ENCODE results near the gene SOAT1. TPM values are rescaled to one million over a fixed set of nuclear protein-coding genes. Genes with fewer than 3 reads are reported as not detected.
A peak's percentile ranks its signal among the peaks of the same experiment; 100 is the strongest.
"Not testable (repeated sequence)": the region's sequence is repeated elsewhere in the genome, so short reads cannot be mapped to it uniquely, and the experiment has no call there.

Gene SOAT1
- total RNA-seq, result 10 to 100 TPM; 19.1 to 25.4 TPM

DNA sequence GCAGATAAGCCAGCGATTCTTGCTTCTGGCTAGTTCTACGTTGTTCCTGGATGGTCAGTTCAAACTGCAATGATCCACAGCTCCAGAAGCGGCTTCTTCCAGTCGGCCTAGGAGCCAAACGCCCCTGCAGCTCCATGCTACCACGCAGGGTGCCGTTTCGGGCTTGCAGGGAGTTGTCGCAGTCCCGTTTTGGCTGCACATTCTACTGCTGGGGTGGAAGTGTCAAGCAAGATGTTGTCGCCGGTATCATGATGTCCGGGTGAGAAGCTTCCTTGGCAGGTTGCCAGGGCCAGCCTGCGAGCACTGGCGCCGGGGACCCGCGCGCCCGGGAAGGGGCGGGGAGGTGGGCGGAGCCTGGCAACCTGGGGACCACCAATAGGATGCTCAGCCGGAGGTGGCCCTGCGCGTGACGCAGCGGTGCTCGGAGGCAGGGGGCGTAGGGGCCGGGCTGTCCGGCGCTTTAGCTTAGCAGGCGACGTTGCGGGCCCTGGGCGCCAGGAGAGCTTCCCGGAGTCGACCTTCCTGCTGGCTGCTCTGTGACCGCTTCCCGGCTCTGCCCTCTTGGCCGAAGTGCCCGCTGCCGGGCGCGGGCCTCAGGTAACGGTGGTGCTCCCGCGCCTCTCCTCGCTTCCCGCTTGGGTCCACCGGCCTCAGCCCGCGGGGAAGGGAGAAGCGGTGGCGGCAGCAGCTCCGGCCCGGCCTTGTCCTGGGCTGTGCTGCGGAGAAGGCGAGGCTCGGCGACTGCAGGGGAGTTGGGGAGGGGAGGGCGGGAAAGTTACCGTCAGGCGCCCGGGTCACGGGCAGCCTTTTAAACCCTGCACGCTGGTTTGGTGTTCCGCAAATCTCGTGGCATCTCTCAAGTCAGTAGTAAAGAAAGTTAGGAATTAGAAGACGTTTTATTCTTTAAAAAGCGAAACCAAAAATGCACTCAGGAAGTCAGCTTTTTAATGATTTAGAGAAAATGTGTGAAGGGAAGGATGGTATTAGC, at the start of gene SOAT1:
TSS of gene SOAT1 (plus strand) at position 458 of the 988 bp plus-strand sequence. CDS start 8,888 bp downstream, outside the sequence.
- TF ChIP-seq, protein P1, sequence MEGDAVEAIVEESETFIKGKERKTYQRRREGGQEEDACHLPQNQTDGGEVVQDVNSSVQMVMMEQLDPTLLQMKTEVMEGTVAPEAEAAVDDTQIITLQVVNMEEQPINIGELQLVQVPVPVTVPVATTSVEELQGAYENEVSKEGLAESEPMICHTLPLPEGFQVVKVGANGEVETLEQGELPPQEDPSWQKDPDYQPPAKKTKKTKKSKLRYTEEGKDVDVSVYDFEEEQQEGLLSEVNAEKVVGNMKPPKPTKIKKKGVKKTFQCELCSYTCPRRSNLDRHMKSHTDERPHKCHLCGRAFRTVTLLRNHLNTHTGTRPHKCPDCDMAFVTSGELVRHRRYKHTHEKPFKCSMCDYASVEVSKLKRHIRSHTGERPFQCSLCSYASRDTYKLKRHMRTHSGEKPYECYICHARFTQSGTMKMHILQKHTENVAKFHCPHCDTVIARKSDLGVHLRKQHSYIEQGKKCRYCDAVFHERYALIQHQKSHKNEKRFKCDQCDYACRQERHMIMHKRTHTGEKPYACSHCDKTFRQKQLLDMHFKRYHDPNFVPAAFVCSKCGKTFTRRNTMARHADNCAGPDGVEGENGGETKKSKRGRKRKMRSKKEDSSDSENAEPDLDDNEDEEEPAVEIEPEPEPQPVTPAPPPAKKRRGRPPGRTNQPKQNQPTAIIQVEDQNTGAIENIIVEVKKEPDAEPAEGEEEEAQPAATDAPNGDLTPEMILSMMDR (IDR thresholded peaks at IDR 0.05), result peak in 3 of 7 experiments; percentile 2 to 32 (median 21)
- peak; percentile 79 to 96 (median 92) for TF ChIP-seq POLR2A (IDR thresholded peaks at IDR 0.05)
- H3K27ac ChIP-seq, result peak within 1 kb of the TSS; percentile 83 to 94 (median 93)
- intact Hi-C loops (cut with DNase I), result no loop called here
- peak; percentile 92 to 95 (median 94) for DNase-seq
- no peaks in the 10 kb centered on the region for H3K36me3 ChIP-seq (replicated peaks in 1 of 2; ENCODE audit: insufficient read depth in 1 of 2, low read depth in 2 of 2)
- peaks cover 52% of the 10 kb centered on the region for H3K4me1 ChIP-seq
- H3K27me3 ChIP-seq, result no peaks in the 10 kb centered on the region
- ATAC-seq, result peak; percentile 91
- 1% methylated on average over 22 to 63 of the region's 71 CpGs for WGBS, 2 donors
- H3K9me3 ChIP-seq, result no peaks in the 10 kb centered on the region
- H3K4me3 ChIP-seq, result peak within 1 kb of the TSS; percentile 62 to 72

DNA sequence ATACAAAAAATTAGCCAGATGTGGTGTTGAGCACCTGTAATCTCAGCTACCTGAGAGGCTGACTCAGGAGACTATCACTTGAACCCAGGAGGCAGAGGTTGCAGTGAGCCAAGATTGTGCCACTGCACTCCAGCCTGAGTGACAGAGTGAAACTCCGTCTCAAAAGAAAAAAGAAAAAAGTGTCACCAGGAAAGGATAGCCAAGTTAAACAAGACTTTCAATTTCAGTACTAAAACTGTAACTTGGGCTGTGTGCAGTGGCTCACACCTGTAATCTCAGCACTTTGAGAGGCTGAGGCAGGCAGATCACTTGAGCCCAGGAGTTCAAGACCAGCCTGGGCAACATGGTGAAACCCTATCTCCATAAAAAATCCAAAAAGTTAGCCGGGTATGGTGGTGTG, 48.2 kb upstream of the SOAT1 start:
- 44 to 46% methylated on average over 2 of the region's 2 CpGs for WGBS, 2 donors
- H3K36me3 ChIP-seq (replicated peaks in 1 of 2; ENCODE audit: insufficient read depth in 1 of 2, low read depth in 2 of 2); H3K4me1 ChIP-seq; ATAC-seq; H3K27ac ChIP-seq; DNase-seq; H3K27me3 ChIP-seq; H3K9me3 ChIP-seq; intact Hi-C loops (cut with DNase I); H3K4me3 ChIP-seq: not testable (repeated sequence)

DNA sequence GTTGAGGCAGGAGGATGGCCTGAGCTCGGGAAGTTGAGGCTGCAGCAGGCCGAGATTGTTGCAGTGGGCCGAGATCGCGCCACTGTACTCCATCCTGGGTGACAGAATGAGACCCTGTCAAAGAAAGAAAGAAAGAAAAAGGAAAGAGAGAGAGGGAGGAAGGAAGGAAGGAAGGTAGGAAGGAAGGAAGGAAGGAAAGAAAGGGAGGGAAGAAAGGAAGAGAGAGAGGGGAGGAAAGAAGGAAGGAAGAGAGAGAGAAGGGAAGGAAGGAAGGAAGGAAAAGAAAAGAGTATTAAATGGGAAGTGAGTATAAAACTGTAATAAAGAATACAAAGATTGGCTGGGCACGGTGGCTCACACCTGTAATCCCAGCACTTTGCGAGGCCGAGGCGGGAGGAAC, 45.7 kb upstream of the SOAT1 start:
- ATAC-seq (no peak), DNase-seq (no peak)
- Histone ChIP-seq H3K27ac (no peak overlapping the region), H3K9me3 (no peaks in the 10 kb centered on the region), H3K4me1 (no peaks in the 10 kb centered on the region), H3K4me3 (no peak overlapping the region), H3K36me3 (replicated peaks in 1 of 2; ENCODE audit: insufficient read depth in 1 of 2, low read depth in 2 of 2) (no peaks in the 10 kb centered on the region), H3K27me3 (no peaks in the 10 kb centered on the region)
- TF ChIP-seq, protein P1 (IDR thresholded peaks at IDR 0.05), result no peak
- no peak for TF ChIP-seq POLR2A (IDR thresholded peaks at IDR 0.05)
- WGBS, 2 donors, result 83 to 90% methylated on average over 9 of the region's 9 CpGs
- intact Hi-C loops (cut with DNase I), result no loop called here

DNA sequence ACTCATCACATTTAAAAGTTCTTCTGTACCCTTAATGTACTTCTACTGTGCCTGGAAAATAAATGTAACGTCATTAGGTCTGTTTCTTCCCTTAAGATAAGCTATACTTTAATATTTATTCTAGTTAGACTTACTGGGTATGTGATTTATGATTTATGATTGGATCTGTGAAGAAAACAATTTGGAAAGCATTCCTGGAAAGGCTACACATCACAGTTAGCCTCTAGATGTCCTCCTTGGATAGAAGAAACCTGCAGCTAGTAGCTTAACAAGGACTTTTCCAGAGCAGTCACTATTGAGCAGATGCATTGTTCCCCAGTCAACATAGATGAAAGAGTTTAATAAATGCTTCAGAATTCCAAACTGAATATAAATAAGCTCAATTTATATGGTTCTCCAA, 41.9 kb upstream of the SOAT1 start:
- WGBS, 2 donors, result 8 to 9% methylated on average over 1 of the region's 1 CpG
- intact Hi-C loops (cut with DNase I), result loop anchor here (5.0 to 10.0 kb wide), 2 partner anchors 111 to 333 kb away; no protein-coding TSS in a partner anchor
- Histone ChIP-seq H3K27ac (no peak overlapping the region), H3K27me3 (no peaks in the 10 kb centered on the region), H3K4me1 (no peaks in the 10 kb centered on the region), H3K36me3 (replicated peaks in 1 of 2; ENCODE audit: insufficient read depth in 1 of 2, low read depth in 2 of 2) (no peaks in the 10 kb centered on the region), H3K9me3 (no peaks in the 10 kb centered on the region), H3K4me3 (no peak overlapping the region)
- peak in 2 of 4 donors; percentile 14 to 38 for DNase-seq
- no peak for TF ChIP-seq POLR2A (IDR thresholded peaks at IDR 0.05)
- TF ChIP-seq, protein P1 (IDR thresholded peaks at IDR 0.05), result peak; percentile 44 to 88 (median 83)
- ATAC-seq, result peak; percentile 84

DNA sequence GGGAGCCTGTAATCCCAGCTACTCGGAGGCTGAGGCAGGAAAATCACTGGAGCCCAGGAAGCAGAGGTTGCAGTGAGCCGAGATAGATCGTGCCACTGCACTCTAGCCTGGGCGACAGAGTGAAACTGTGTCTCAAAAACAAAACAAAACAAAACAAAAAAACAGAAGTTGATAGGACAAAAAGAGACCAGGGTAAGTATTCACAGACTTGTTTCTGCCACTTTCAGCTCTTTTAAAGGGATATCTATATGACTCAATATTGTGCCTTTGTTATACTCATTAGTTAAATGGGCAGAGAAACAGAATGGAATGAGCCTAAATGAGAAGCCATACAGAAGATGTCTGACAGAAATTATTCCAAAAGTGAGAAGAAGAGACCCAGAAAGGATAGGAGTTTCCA, 41.0 kb upstream of the SOAT1 start:
- TF ChIP-seq POLR2A (IDR thresholded peaks at IDR 0.05), result no peak
- TF ChIP-seq, protein P1 (IDR thresholded peaks at IDR 0.05), result no peak
- H3K4me1 ChIP-seq, result no peaks in the 10 kb centered on the region
- 76 to 90% methylated on average over 4 of the region's 4 CpGs for WGBS, 2 donors

More for the DNA sequence above, 41.0 kb upstream of the SOAT1 start:
- H3K9me3 ChIP-seq, result no peaks in the 10 kb centered on the region
- H3K27me3 ChIP-seq, result no peaks in the 10 kb centered on the region
- intact Hi-C loops (cut with DNase I), result loop anchor here (5.0 to 10.0 kb wide), 2 partner anchors 110 to 332 kb away; no protein-coding TSS in a partner anchor
- ATAC-seq (no peak), DNase-seq (no peak)
- no peak overlapping the region for H3K4me3 ChIP-seq
- no peak overlapping the region for H3K27ac ChIP-seq
- no peaks in the 10 kb centered on the region for H3K36me3 ChIP-seq (replicated peaks in 1 of 2; ENCODE audit: insufficient read depth in 1 of 2, low read depth in 2 of 2)

Data from body of pancreas (tissue), 4 donors.